ENCODE data around the gene TMEM167B.

DNA sequence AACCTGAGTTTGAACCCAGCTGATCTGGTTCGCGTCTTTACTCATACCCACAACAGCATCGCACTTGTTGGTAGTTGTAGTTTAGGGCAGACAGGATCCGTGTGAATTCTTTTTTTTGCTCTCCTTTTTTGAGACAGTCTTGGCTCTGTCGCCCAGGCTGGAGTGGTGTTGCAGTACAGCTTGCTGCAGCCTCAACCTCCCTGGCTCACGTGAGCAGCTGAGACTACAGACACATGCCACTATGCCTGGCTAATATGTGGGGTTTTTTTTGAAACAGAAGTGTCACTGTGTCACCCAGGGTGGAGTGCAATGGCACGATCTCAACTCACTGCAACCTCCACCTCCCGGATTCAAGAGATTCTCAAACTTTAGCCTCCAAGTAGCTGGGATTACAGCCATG lies 22.7 kb upstream of the TMEM167B start:
- TF ChIP-seq, protein P1, sequence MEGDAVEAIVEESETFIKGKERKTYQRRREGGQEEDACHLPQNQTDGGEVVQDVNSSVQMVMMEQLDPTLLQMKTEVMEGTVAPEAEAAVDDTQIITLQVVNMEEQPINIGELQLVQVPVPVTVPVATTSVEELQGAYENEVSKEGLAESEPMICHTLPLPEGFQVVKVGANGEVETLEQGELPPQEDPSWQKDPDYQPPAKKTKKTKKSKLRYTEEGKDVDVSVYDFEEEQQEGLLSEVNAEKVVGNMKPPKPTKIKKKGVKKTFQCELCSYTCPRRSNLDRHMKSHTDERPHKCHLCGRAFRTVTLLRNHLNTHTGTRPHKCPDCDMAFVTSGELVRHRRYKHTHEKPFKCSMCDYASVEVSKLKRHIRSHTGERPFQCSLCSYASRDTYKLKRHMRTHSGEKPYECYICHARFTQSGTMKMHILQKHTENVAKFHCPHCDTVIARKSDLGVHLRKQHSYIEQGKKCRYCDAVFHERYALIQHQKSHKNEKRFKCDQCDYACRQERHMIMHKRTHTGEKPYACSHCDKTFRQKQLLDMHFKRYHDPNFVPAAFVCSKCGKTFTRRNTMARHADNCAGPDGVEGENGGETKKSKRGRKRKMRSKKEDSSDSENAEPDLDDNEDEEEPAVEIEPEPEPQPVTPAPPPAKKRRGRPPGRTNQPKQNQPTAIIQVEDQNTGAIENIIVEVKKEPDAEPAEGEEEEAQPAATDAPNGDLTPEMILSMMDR (conservative IDR thresholded peaks at IDR 0.05; ENCODE audit: low read depth, low read length) = no peak
- no peak for TF ChIP-seq EZH2 (IDR thresholded peaks at IDR 0.05; ENCODE audit: borderline replicate concordance, low read depth, low read length, poor library complexity, severe bottlenecking)
